Lower leg skin (tissue), 4 donors: ENCODE results near the gene ITM2C. TPM values are rescaled to one million over a fixed set of nuclear protein-coding genes. Genes with fewer than 3 reads are reported as not detected.

Experiments
- DNase-seq, 2 donors: peaks; one replicate each; pipeline ENCODE4 v3.0.0-alpha.2; 2019; ENCODE audit warnings: low spot score in 2 of 2
- H3K4me3 ChIP-seq: fragments of 200-600 bp; sonication (generic); 2 replicates; pipeline ENCODE4 v1.5.1; 2017; ENCODE audit warnings: mild to moderate bottlenecking, low read depth; ENCODE audit not compliant: poor library complexity, severe bottlenecking
- POLR2A ChIP-seq, 2 donors: fragments of 450-650 bp; IDR thresholded peaks; one replicate each; pipeline ENCODE4 v1.6.1; 2016 to 2017; ENCODE audit warnings: antibody characterized with exemption in 2 of 2, mild to moderate bottlenecking in 1 of 2, moderate library complexity in 1 of 2
- WGBS, 2 donors: methylation state at CpG; one replicate each; pipeline ENCODE4 v1.1.5; 2018; 5-methylcytosine and 5-hydroxymethylcytosine counted together
- intact Hi-C: fragments of 100-400 bp; cut with DNase I; formaldehyde crosslinking; loops from one replicate; pipeline ENCODE4 v1.15.0; 2023; ENCODE audit warnings: low total_unique reads
- total RNA-seq, 4 donors: library from RNA; depleted of rRNA; stranded (reverse); fragments of >200 nt; gene quantifications; one replicate each; pipeline ENCODE4 v1.1.0, GENCODE V29; 2016
- TF ChIP-seq, protein P1 (sequence below), 3 donors: fragments of 450-650 bp; IDR thresholded peaks; one replicate each; pipeline ENCODE4 v1.5.1; 2016; ENCODE audit warnings: antibody characterized with exemption in 3 of 3, mild to moderate bottlenecking in 3 of 3, moderate library complexity in 2 of 3

The ITM2C gene
- total RNA-seq, 4 donors from 2014 or later: 12.3 to 19.1 (median 14.0) TPM

- WGBS, 2 donors: 88 to 91% methylated on average over 5 of the region's 5 CpGs
- H3K4me3 ChIP-seq: no peak overlapping the region
- intact Hi-C loops: no loop called here
- DNase-seq: peak in 1 of 2 donors; percentile 68
- TF ChIP-seq POLR2A (IDR thresholded peaks at IDR 0.05): no peak
- TF ChIP-seq, protein P1, sequence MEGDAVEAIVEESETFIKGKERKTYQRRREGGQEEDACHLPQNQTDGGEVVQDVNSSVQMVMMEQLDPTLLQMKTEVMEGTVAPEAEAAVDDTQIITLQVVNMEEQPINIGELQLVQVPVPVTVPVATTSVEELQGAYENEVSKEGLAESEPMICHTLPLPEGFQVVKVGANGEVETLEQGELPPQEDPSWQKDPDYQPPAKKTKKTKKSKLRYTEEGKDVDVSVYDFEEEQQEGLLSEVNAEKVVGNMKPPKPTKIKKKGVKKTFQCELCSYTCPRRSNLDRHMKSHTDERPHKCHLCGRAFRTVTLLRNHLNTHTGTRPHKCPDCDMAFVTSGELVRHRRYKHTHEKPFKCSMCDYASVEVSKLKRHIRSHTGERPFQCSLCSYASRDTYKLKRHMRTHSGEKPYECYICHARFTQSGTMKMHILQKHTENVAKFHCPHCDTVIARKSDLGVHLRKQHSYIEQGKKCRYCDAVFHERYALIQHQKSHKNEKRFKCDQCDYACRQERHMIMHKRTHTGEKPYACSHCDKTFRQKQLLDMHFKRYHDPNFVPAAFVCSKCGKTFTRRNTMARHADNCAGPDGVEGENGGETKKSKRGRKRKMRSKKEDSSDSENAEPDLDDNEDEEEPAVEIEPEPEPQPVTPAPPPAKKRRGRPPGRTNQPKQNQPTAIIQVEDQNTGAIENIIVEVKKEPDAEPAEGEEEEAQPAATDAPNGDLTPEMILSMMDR (IDR thresholded peaks at IDR 0.05): no peak
These were observed 47.3 kb downstream of the ITM2C start for GRCh38 chr2:230912046-230912445.

DNA sequence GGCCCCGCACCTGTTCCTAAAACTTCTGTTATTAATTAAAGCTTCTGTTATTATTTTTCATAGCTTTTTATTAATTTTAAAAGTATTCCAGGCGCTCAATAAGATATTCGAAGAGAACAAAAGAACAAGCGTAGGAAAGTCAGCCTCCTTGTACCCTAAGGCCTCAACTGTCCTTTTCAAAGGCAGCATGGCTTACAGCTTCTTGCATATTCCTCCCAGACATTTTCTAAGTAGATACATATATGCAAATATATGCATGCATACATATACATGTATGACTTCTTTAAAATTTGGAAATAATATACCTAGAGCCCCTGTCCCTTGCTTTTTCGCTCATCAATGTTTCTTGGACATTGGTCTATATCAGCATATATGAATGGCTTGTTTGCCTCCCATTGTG lies 48.0 kb downstream of the ITM2C start:
- intact Hi-C loops: no loop called here

GRCh38 chr2:230913406-230914143 lies 48.8 kb downstream of the ITM2C start:
- DNase-seq: peak in 1 of 2 donors; percentile 76
- no peak for TF ChIP-seq POLR2A (IDR thresholded peaks at IDR 0.05)
- TF ChIP-seq, protein P1 (IDR thresholded peaks at IDR 0.05): no peak
- WGBS, 2 donors: 88 to 89% methylated on average over 5 of the region's 5 CpGs
- intact Hi-C loops: no loop called here
- H3K4me3 ChIP-seq: no peak overlapping the region

More for the DNA sequence above, 48.0 kb downstream of the ITM2C start:
- TF ChIP-seq POLR2A (IDR thresholded peaks at IDR 0.05): no peak
- TF ChIP-seq, protein P1 (IDR thresholded peaks at IDR 0.05): no peak
- H3K4me3 ChIP-seq: no peak overlapping the region
- DNase-seq: no peak
- 94% methylated on average over 5 of the region's 5 CpGs for WGBS, 2 donors

DNA sequence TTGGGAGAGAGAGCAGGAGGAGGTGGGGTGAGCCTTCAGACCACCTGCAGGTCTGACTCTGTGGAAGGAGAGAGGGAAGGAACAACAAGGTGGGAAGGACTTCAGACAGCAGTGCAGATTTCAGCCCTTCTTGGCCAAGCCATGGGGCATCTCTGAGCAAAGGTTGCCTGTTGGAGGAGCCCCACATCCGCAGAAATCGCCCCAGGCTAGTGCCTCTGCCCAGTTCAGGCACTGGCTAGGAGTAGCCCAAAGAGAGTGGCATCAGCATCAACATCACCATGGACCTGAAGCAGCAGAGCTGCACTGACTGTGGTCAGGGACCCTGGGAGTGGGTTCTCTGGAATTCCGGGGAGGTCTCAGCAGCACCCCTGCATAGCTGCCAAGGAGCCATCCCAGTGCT lies 50.1 kb downstream of the ITM2C start:
- TF ChIP-seq, protein P1 (IDR thresholded peaks at IDR 0.05): no peak
- TF ChIP-seq POLR2A (IDR thresholded peaks at IDR 0.05): no peak
- 74 to 80% methylated on average over 3 of the region's 3 CpGs for WGBS, 2 donors
- intact Hi-C loops: no loop called here
- H3K4me3 ChIP-seq: no peak overlapping the region
- DNase-seq: no peak

GRCh38 chr2:230915319-230915718 lies 50.6 kb downstream of the ITM2C start:
- H3K4me3 ChIP-seq: no peak overlapping the region
- 66 to 74% methylated on average over 6 of the region's 6 CpGs for WGBS, 2 donors
- TF ChIP-seq, protein P1 (IDR thresholded peaks at IDR 0.05): no peak
- no peak for TF ChIP-seq POLR2A (IDR thresholded peaks at IDR 0.05)
- intact Hi-C loops: no loop called here
- DNase-seq: peak in 1 of 2 donors; percentile 62
